Osteoblast (primary cell): ENCODE measurements around the gene SOS2. TPM values are rescaled to one million over a fixed set of nuclear protein-coding genes. Genes with fewer than 3 reads are reported as not detected.

ENCODE experiments used
- DNase-seq: peaks from one replicate; pipeline ENCODE4 v3.0.0; 2011; ENCODE audit warnings: low spot score, mixed read lengths; ENCODE audit not compliant: insufficient read length; ENCODE audit errors: missing footprints
- H2AFZ ChIP-seq: 2 replicates; pipeline ENCODE4 v1.6.0; 2011; ENCODE audit warnings: mild to moderate bottlenecking, low read length
- H3K27ac ChIP-seq: 2 replicates; pipeline ENCODE4 v1.5.1; 2011; ENCODE audit warnings: mild to moderate bottlenecking, low read depth, low read length, moderate library complexity
- H3K27me3 ChIP-seq: 2 replicates; pipeline ENCODE4 v1.6.0; 2012; ENCODE audit warnings: mild to moderate bottlenecking, control low read depth, inconsistent platforms, low read length, moderate library complexity; ENCODE audit not compliant: insufficient read depth
- H3K36me3 ChIP-seq: 2 replicates; pipeline ENCODE4 v1.5.1; 2011; ENCODE audit warnings: mild to moderate bottlenecking, low read length, control low read depth, moderate library complexity; ENCODE audit not compliant: insufficient read depth
- H3K4me1 ChIP-seq: 2 replicates; pipeline ENCODE4 v1.5.1; 2011; ENCODE audit warnings: mild to moderate bottlenecking, low read length, control low read depth, moderate library complexity; ENCODE audit not compliant: insufficient read depth
- H3K4me2 ChIP-seq: 2 replicates; pipeline ENCODE4 v1.6.0; 2011; ENCODE audit warnings: mild to moderate bottlenecking, low read length; ENCODE audit not compliant: insufficient read depth
- H3K4me3 ChIP-seq: fragments of 200-600 bp; sonication (generic); 3 replicates; pipeline ENCODE4 v1.5.1; 2012; ENCODE audit warnings: mild to moderate bottlenecking, low read length, inconsistent platforms; ENCODE audit not compliant: insufficient read depth
- H3K79me2 ChIP-seq: 2 replicates; pipeline ENCODE4 v1.6.0; 2012; ENCODE audit warnings: mild to moderate bottlenecking, low read length, control low read depth, inconsistent platforms; ENCODE audit not compliant: insufficient read depth
- H3K9me3 ChIP-seq: 2 replicates; pipeline ENCODE4 v1.5.1; 2011; ENCODE audit warnings: low read depth, low read length, control low read depth
- H4K20me1 ChIP-seq: 2 replicates; pipeline ENCODE4 v1.6.0; 2012; ENCODE audit warnings: mild to moderate bottlenecking, low read length, control low read depth; ENCODE audit not compliant: insufficient read depth
- total RNA-seq: library from RNA; depleted of rRNA; stranded (reverse); fragments of >200 nt; gene quantifications from 2 replicates; pipeline ENCODE4 v1.2.3, GENCODE V29; 2012
- TF ChIP-seq, protein P1 (sequence below): IDR thresholded peaks from 2 replicates; pipeline ENCODE4 v1.5.1; 2011; ENCODE audit warnings: mild to moderate bottlenecking, low read depth, low read length, moderate library complexity; ENCODE audit errors: extremely low read depth

The SOS2 gene
- total RNA-seq, 1 donor, result 29.7 TPM

- DNase-seq, result peak; percentile 8
- TF ChIP-seq, protein P1, sequence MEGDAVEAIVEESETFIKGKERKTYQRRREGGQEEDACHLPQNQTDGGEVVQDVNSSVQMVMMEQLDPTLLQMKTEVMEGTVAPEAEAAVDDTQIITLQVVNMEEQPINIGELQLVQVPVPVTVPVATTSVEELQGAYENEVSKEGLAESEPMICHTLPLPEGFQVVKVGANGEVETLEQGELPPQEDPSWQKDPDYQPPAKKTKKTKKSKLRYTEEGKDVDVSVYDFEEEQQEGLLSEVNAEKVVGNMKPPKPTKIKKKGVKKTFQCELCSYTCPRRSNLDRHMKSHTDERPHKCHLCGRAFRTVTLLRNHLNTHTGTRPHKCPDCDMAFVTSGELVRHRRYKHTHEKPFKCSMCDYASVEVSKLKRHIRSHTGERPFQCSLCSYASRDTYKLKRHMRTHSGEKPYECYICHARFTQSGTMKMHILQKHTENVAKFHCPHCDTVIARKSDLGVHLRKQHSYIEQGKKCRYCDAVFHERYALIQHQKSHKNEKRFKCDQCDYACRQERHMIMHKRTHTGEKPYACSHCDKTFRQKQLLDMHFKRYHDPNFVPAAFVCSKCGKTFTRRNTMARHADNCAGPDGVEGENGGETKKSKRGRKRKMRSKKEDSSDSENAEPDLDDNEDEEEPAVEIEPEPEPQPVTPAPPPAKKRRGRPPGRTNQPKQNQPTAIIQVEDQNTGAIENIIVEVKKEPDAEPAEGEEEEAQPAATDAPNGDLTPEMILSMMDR, result no peak
- H3K27ac ChIP-seq, result no peak overlapping the region
- no peaks in the 10 kb centered on the region for H3K27me3 ChIP-seq
- peaks cover 4% of the 10 kb centered on the region for H4K20me1 ChIP-seq
- no peak overlapping the region for H2AFZ ChIP-seq
- H3K4me3 ChIP-seq, result no peak overlapping the region
- no peaks in the 10 kb centered on the region for H3K36me3 ChIP-seq
- H3K4me2 ChIP-seq, result no peak overlapping the region
- H3K9me3 ChIP-seq, result no peaks in the 10 kb centered on the region
- H3K79me2 ChIP-seq, result peaks cover 73% of the 10 kb centered on the region
- H3K4me1 ChIP-seq, result no peaks in the 10 kb centered on the region
Observed at GRCh38 chr14:50212726-50213125, 18.7 kb downstream of the SOS2 start.

DNA sequence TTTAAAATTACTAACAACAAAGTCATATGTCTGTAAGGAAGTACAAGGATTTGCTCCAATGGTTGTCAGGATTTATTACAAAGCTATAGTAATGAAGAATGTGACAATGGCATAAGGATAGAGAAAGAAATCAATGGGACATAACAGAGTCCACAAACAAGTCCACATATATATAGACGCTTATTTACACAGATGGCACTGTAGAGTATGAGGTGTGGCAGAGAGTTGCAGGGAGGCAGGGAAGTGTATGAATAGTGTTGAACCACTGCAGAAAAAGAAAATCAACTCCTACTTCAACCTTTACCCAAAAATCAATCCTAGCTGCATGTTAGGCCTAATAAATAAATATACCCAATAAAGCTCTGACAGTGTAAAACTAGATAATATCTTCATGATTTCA lies 21.3 kb downstream of the SOS2 start:
- H3K79me2 ChIP-seq, result peaks cover 79% of the 10 kb centered on the region

GRCh38 chr14:50198499-50198898 lies 32.9 kb downstream of the SOS2 start:
- Histone ChIP-seq H3K27me3 (no peaks in the 10 kb centered on the region), H3K79me2 (no peaks in the 10 kb centered on the region), H3K9me3 (no peaks in the 10 kb centered on the region), H3K4me1 (no peaks in the 10 kb centered on the region), H4K20me1 (peaks cover 3% of the 10 kb centered on the region), H3K27ac (no peak overlapping the region), H3K4me2 (no peak overlapping the region), H3K4me3 (no peak overlapping the region), H3K36me3 (peaks cover 29% of the 10 kb centered on the region), H2AFZ (no peak overlapping the region)
- TF ChIP-seq, protein P1, result no peak
- DNase-seq, result no peak

More for the DNA sequence above, 21.3 kb downstream of the SOS2 start:
- DNase-seq, result no peak
- Histone ChIP-seq H3K4me2 (no peak overlapping the region), H3K36me3 (no peaks in the 10 kb centered on the region), H3K9me3 (no peaks in the 10 kb centered on the region), H3K4me1 (no peaks in the 10 kb centered on the region), H3K4me3 (no peak overlapping the region), H4K20me1 (peaks cover 8% of the 10 kb centered on the region), H3K27ac (no peak overlapping the region), H3K27me3 (no peaks in the 10 kb centered on the region), H2AFZ (no peak overlapping the region)
- TF ChIP-seq, protein P1, result no peak

DNA sequence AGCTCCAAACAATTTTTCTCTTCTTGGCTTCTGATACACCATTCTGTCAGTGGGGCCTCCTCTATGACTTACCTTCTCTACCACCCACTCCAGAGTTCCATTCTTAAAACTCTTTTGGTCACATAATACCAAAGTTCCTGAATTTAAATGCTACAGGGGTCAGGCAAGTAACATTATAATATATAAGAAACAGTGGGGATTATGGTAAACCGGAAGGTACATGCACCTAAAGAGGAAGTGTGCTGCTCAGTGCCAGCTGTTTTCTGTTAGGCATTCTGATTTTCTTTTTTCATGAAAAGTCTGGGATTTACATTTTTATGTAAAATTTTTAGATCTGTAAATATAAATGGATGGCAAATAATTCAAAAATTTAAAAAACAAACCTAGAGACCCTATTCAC lies 39.9 kb downstream of the SOS2 start:
- Histone ChIP-seq H4K20me1 (peaks cover 3% of the 10 kb centered on the region), H3K27ac (no peak overlapping the region), H2AFZ (no peak overlapping the region), H3K36me3 (no peaks in the 10 kb centered on the region), H3K4me3 (no peak overlapping the region), H3K9me3 (no peaks in the 10 kb centered on the region), H3K27me3 (no peaks in the 10 kb centered on the region), H3K4me1 (no peaks in the 10 kb centered on the region), H3K79me2 (no peaks in the 10 kb centered on the region), H3K4me2 (no peak overlapping the region)
- DNase-seq, result no peak
- TF ChIP-seq, protein P1, result no peak
